HG02938 (cell line): Measurements from ENCODE around the gene VPS13A.
"Not testable (repeated sequence)": the region's sequence is repeated elsewhere in the genome, so short reads cannot be mapped to it uniquely, and the experiment has no call there.

Source experiments
- ATAC-seq: cut with Tn5 transposase; IDR thresholded peaks from one replicate; pipeline ENCODE4 v1.9.1; 2021; ENCODE audit warnings: mild to moderate bottlenecking, moderate library complexity; ENCODE audit not compliant: unreplicated experiment

VPS13A gene

GRCh38 chr9:77421506-77422265, 244.4 kb downstream of the VPS13A start:
- ATAC-seq: no peak

GRCh38 chr9:77422969-77423368, 245.6 kb downstream of the VPS13A start:
- ATAC-seq: no peak

- no peak for ATAC-seq
These were observed 246.5 kb downstream of the VPS13A start for GRCh38 chr9:77423841-77424240.

- no peak for ATAC-seq
These were observed 247.7 kb downstream of the VPS13A start for GRCh38 chr9:77424993-77425392.

GRCh38 chr9:77426712-77427111, 249.4 kb downstream of the VPS13A start:
- no peak for ATAC-seq

- ATAC-seq: no peak
These were observed 250.1 kb downstream of the VPS13A start for GRCh38 chr9:77427256-77427927.

- no peak for ATAC-seq
These were observed 252.6 kb downstream of the VPS13A start for GRCh38 chr9:77429928-77430327.

GRCh38 chr9:77432053-77432452, 254.7 kb downstream of the VPS13A start:
- no peak for ATAC-seq

- peak; percentile 59 for ATAC-seq
These were observed 256.5 kb downstream of the VPS13A start for GRCh38 chr9:77433675-77434445.

- no peak for ATAC-seq
These were observed 257.9 kb downstream of the VPS13A start for GRCh38 chr9:77435277-77435676.

GRCh38 chr9:77435688-77436087, 258.4 kb downstream of the VPS13A start:
- ATAC-seq: no peak

GRCh38 chr9:77438653-77439052, 261.3 kb downstream of the VPS13A start:
- no peak for ATAC-seq

- ATAC-seq: no peak
These were observed 262.7 kb downstream of the VPS13A start for GRCh38 chr9:77440057-77440456.

GRCh38 chr9:77441124-77441523, 263.8 kb downstream of the VPS13A start:
- not testable (repeated sequence) for ATAC-seq

- no peak for ATAC-seq
These were observed 265.1 kb downstream of the VPS13A start for GRCh38 chr9:77442436-77442835.

GRCh38 chr9:77447646-77448045, 270.3 kb downstream of the VPS13A start:
- no peak for ATAC-seq

- ATAC-seq: no peak
These were observed 272.1 kb downstream of the VPS13A start for GRCh38 chr9:77449240-77450084.

- no peak for ATAC-seq
These were observed 272.7 kb downstream of the VPS13A start for GRCh38 chr9:77450085-77450475.

GRCh38 chr9:77451507-77451906, 274.2 kb downstream of the VPS13A start:
- no peak for ATAC-seq

- no peak for ATAC-seq
These were observed 276.7 kb downstream of the VPS13A start for GRCh38 chr9:77453825-77454647.
